ENCODE measurements around the gene CD2BP2.

GRCh38 chr16:30377050-30377811, 22.1 kb upstream of the CD2BP2 start:
- no peak for TF ChIP-seq CTCF (IDR thresholded peaks at IDR 0.05)
- no peak for TF ChIP-seq POLR2A (IDR thresholded peaks at IDR 0.05)

Data from adrenal gland (tissue), 5 donors.